BE2C (cell line): ENCODE data around the gene CARMIL3.

ENCODE experiments used
- DNase-seq: peaks from one replicate; pipeline ENCODE4 v3.0.0-alpha.2; 2020
- H3K27me3 ChIP-seq: fragments of 250-450 bp; sonication (Bioruptor Pico); 2 replicates; pipeline ENCODE4 v1.5.1; 2020; ENCODE audit warnings: mild to moderate bottlenecking
- H3K36me3 ChIP-seq: fragments of 250-450 bp; sonication (Bioruptor Pico); 2 replicates; pipeline ENCODE4 v1.5.1; 2020; ENCODE audit warnings: mild to moderate bottlenecking
- H3K4me1 ChIP-seq: fragments of 250-450 bp; sonication (Bioruptor Pico); 2 replicates; pipeline ENCODE4 v1.5.1; 2020
- H3K4me3 ChIP-seq: 2 replicates; pipeline ENCODE4 v1.5.1; 2011; ENCODE audit warnings: low read depth, low read length
- H3K9me3 ChIP-seq: fragments of 250-450 bp; sonication (Bioruptor Pico); 2 replicates; pipeline ENCODE4 v1.5.1; 2020
- TF ChIP-seq, protein P1 (sequence below): IDR thresholded peaks from 2 replicates; pipeline ENCODE4 v1.5.1; 2012; ENCODE audit warnings: mild to moderate bottlenecking, low read depth, low read length

The CARMIL3 gene

DNA sequence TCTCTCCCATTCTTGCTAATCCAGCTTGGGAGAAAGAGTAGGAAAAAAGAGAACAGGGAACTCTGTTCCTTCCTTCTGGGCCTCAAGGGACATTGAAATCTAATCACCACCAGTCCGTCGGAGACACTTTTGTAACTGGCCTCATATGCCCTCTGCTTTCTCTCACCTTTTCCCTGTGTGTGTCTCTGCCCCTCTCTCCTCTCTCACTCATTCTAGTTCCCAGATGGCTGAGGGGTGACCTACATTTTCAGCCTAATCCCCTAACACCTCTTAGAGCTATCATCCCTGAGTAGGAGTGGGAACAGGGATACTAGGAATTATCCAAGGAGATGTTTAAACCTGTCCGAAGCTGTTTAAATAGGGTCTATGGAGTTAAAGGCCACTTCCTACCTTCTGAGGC is 33.4 kb downstream of the CARMIL3 start:
- H3K27me3 ChIP-seq, result no peaks in the 10 kb centered on the region
- no peak for DNase-seq
- H3K36me3 ChIP-seq, result no peaks in the 10 kb centered on the region
- no peaks in the 10 kb centered on the region for H3K9me3 ChIP-seq
- TF ChIP-seq, protein P1, sequence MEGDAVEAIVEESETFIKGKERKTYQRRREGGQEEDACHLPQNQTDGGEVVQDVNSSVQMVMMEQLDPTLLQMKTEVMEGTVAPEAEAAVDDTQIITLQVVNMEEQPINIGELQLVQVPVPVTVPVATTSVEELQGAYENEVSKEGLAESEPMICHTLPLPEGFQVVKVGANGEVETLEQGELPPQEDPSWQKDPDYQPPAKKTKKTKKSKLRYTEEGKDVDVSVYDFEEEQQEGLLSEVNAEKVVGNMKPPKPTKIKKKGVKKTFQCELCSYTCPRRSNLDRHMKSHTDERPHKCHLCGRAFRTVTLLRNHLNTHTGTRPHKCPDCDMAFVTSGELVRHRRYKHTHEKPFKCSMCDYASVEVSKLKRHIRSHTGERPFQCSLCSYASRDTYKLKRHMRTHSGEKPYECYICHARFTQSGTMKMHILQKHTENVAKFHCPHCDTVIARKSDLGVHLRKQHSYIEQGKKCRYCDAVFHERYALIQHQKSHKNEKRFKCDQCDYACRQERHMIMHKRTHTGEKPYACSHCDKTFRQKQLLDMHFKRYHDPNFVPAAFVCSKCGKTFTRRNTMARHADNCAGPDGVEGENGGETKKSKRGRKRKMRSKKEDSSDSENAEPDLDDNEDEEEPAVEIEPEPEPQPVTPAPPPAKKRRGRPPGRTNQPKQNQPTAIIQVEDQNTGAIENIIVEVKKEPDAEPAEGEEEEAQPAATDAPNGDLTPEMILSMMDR, result no peak
- no peak overlapping the region for H3K4me3 ChIP-seq
- H3K4me1 ChIP-seq, result peaks cover 6% of the 10 kb centered on the region

DNA sequence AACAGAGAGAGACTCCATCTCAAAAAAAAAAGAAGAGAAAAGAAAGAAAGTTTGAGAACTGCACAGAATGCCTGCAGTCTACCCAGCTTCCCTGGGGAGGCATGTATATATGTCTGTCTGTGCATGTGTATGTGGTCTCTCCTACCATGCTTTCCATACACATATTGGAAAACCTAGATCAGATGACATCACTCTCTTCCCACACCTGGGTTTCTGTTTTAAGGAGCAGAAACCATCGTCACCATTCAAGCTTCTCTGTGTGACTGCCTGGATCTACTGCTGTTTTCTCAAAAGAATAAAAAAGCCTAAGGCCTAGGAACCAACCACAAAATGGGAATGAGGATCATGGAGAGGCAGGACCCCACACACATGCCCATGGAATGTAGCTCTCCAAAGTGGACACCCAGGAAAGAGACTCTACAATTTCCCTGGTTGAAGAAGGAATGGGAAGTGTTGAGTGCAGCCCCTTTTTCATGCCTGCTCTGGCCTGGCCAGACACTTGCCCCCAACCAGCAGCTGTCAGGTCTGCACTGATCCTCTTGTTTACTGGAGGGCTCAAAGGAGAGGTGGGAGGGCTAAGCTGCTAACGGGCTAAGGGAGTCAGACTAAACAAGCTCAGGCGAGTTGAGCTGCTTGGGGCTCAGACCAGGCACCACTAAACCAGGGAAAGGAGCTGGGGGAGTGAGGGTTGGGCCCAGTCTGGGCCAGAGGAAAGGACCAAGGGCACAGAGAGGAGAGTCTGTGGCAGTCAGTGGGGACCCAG is 34.6 kb downstream of the CARMIL3 start:
- H3K27me3 ChIP-seq, result no peaks in the 10 kb centered on the region

DNA sequence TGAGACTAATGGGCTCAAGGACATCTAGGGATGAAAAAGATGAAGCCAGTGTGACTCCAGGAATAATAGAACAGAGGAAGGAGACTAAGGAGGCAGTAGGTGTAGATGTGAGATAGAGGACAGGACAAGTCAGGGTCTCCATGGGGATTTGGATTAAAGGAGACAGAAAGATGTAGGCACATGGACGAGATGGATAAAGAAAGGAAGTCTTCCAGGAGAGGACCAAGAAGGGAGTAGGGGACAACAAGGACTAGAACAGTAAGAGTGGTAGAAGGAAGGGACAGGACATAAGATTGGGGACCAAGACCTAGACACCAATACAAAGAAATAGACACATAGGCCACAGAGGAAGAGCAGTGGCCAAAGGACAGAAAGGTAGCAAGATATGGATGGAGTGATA is 35.2 kb downstream of the CARMIL3 start:
- Histone ChIP-seq H3K36me3 (no peaks in the 10 kb centered on the region), H3K9me3 (no peaks in the 10 kb centered on the region), H3K27me3 (no peaks in the 10 kb centered on the region), H3K4me1 (peaks cover 5% of the 10 kb centered on the region; the same call in 1 of the 2 replicates), H3K4me3 (no peak overlapping the region)
- TF ChIP-seq, protein P1, result no peak
- DNase-seq, result no peak

More for the DNA sequence above, 34.6 kb downstream of the CARMIL3 start:
- Histone ChIP-seq H3K4me1 (peaks cover 5% of the 10 kb centered on the region; the same call in 1 of the 2 replicates), H3K36me3 (no peaks in the 10 kb centered on the region), H3K9me3 (no peaks in the 10 kb centered on the region), H3K4me3 (no peak overlapping the region)
- DNase-seq, result no peak
- TF ChIP-seq, protein P1, result no peak

DNA sequence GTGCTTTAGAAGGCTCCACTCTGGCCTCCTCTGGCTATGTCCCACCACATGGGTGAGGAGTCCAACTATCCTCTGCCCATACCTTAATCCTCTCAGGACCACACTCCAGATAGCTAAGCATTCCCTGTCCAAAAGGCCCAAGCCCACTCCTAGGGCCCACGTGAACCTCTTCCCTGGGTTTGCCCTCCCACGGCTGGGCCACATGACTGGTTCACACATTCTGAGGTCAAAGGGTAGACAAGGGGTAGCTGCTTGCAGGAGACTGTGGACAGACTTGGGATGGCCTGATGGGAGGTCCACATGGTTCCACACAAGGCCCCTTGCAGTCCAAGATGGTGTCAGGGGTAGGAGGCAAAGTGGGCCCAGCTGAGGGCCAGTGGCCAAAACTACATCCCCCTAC is 36.3 kb downstream of the CARMIL3 start:
- TF ChIP-seq, protein P1, result no peak
- H3K4me1 ChIP-seq, result peaks cover 5% of the 10 kb centered on the region; the same call in 1 of the 2 replicates
- no peak for DNase-seq
- H3K9me3 ChIP-seq, result no peaks in the 10 kb centered on the region
- H3K27me3 ChIP-seq, result no peaks in the 10 kb centered on the region
- H3K4me3 ChIP-seq, result no peak overlapping the region
- no peaks in the 10 kb centered on the region for H3K36me3 ChIP-seq

DNA sequence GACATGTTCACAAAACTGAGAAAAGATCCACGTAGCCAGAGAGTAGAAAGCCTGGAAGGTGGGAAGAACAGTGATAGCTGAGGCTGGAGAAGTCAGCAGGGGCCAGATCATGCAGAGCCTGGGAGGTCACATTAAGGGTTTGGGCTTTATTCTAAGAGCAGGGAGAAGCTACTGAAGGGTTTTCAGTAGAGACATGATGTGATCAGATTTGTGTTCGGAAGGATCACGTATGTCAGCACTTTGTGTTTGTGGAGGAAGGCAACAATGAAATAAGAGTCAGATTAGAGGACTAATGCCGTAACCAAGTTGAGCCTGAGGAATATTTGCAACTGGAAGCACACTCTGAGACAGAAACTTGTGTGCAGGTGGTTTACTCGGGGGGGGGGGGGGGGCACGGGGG is 38.1 kb downstream of the CARMIL3 start:
- no peak overlapping the region for H3K4me3 ChIP-seq
- DNase-seq, result no peak
- TF ChIP-seq, protein P1, result no peak
- no peaks in the 10 kb centered on the region for H3K36me3 ChIP-seq
- no peaks in the 10 kb centered on the region for H3K27me3 ChIP-seq
- no peaks in the 10 kb centered on the region for H3K9me3 ChIP-seq
- peaks cover 10% of the 10 kb centered on the region for H3K4me1 ChIP-seq

DNA sequence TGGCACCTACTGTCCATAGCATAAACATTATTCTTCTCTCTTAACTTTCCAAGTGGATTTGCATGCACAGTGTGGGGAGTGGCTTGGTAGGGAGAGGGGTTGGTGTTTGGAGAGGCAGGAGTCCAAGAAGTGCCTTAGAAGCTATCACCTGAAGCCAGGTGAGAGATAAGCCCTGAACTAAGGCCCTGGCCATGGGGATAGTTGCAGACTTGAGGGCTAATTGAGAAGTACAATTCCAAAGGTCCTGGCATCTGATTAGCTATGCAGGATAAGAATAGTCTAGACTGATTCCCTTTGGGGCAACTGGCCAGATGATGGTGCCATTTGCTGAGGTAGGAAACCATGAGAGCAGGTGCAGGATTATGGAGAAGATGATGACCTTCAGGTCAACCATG is 40.3 kb downstream of the CARMIL3 start:
- no peaks in the 10 kb centered on the region for H3K27me3 ChIP-seq
- peaks cover 10% of the 10 kb centered on the region for H3K4me1 ChIP-seq
- DNase-seq, result no peak
- H3K4me3 ChIP-seq, result no peak overlapping the region
- no peaks in the 10 kb centered on the region for H3K9me3 ChIP-seq
- H3K36me3 ChIP-seq, result peaks cover 5% of the 10 kb centered on the region; the same call in 1 of the 2 replicates
- TF ChIP-seq, protein P1, result no peak
